Peyer's patch (tissue), 4 donors: Measurements from ENCODE around the gene TNNT3.

Experiments
- POLR2A ChIP-seq, 2 donors: fragments of 450-650 bp; IDR thresholded peaks; one replicate each; pipeline ENCODE4 v1.5.1; 2017; ENCODE audit warnings: antibody characterized with exemption in 2 of 2, mild to moderate bottlenecking in 2 of 2, moderate library complexity in 2 of 2
- TF ChIP-seq, protein P1 (sequence below), 6 experiments: fragments of 450-650 bp in 4 of 6; fragments of 200-600 bp in 2 of 6; sonication (generic) in 1 of 6; IDR thresholded peaks; one replicate each; pipeline ENCODE4 v1.5.1; 2017 to 2019; ENCODE audit warnings: antibody characterized with exemption in 6 of 6, mild to moderate bottlenecking in 3 of 6, moderate library complexity in 1 of 6

GRCh38 chr11:1921574-1922141, 2.2 kb downstream of the TNNT3 start:
- TF ChIP-seq, protein P1, sequence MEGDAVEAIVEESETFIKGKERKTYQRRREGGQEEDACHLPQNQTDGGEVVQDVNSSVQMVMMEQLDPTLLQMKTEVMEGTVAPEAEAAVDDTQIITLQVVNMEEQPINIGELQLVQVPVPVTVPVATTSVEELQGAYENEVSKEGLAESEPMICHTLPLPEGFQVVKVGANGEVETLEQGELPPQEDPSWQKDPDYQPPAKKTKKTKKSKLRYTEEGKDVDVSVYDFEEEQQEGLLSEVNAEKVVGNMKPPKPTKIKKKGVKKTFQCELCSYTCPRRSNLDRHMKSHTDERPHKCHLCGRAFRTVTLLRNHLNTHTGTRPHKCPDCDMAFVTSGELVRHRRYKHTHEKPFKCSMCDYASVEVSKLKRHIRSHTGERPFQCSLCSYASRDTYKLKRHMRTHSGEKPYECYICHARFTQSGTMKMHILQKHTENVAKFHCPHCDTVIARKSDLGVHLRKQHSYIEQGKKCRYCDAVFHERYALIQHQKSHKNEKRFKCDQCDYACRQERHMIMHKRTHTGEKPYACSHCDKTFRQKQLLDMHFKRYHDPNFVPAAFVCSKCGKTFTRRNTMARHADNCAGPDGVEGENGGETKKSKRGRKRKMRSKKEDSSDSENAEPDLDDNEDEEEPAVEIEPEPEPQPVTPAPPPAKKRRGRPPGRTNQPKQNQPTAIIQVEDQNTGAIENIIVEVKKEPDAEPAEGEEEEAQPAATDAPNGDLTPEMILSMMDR (IDR thresholded peaks at IDR 0.05) = no peak
- TF ChIP-seq POLR2A (IDR thresholded peaks at IDR 0.05) = no peak
